Measurements from ENCODE around the gene PIP4K2A.
"Not testable (repeated sequence)": the region's sequence is repeated elsewhere in the genome, so short reads cannot be mapped to it uniquely, and the experiment has no call there.

Gene PIP4K2A

GRCh38 chr10:22544325-22545068 is 169.9 kb downstream of the PIP4K2A start:
- DNase-seq: no peak

GRCh38 chr10:22542773-22543172 is 171.6 kb downstream of the PIP4K2A start:
- no peak for DNase-seq

- no peak for DNase-seq
Observed at GRCh38 chr10:22541900-22542299, 172.5 kb downstream of the PIP4K2A start.

GRCh38 chr10:22539579-22540298 is 174.6 kb downstream of the PIP4K2A start:
- no peak for DNase-seq

GRCh38 chr10:22537810-22538209 is 176.6 kb downstream of the PIP4K2A start:
- DNase-seq: no peak

- no peak for DNase-seq
Observed at GRCh38 chr10:22536620-22537019, 177.8 kb downstream of the PIP4K2A start.

GRCh38 chr10:22534849-22535604 is 179.4 kb downstream of the PIP4K2A start:
- no peak for DNase-seq

- DNase-seq: no peak
Observed at GRCh38 chr10:22531441-22531840, 182.9 kb downstream of the PIP4K2A start.

GRCh38 chr10:22531008-22531407 is 183.4 kb downstream of the PIP4K2A start:
- DNase-seq: no peak

GRCh38 chr10:22527520-22527919 is 186.9 kb downstream of the PIP4K2A start:
- no peak for DNase-seq

GRCh38 chr10:22524333-22524732 is 190.0 kb downstream of the PIP4K2A start:
- not testable (repeated sequence) for DNase-seq

- not testable (repeated sequence) for DNase-seq
Observed at GRCh38 chr10:22520645-22521044, 193.7 kb downstream of the PIP4K2A start.

- no peak for DNase-seq
Observed at GRCh38 chr10:22518167-22518724, 196.1 kb downstream of the PIP4K2A start.

- DNase-seq: no peak
Observed at GRCh38 chr10:22515009-22515408, 199.4 kb downstream of the PIP4K2A start.

- DNase-seq: not testable (repeated sequence)
Observed at GRCh38 chr10:22514414-22514758, 200.0 kb downstream of the PIP4K2A start.

GRCh38 chr10:22513483-22514413 is 200.6 kb downstream of the PIP4K2A start:
- not testable (repeated sequence) for DNase-seq

GRCh38 chr10:22512015-22512414 is 202.4 kb downstream of the PIP4K2A start:
- DNase-seq: not testable (repeated sequence)

- DNase-seq: not testable (repeated sequence)
Observed at GRCh38 chr10:22508214-22508613, 206.2 kb downstream of the PIP4K2A start.

- no peak for DNase-seq
Observed at GRCh38 chr10:22505911-22506685, 208.3 kb downstream of the PIP4K2A start.

- DNase-seq: no peak
Observed at GRCh38 chr10:22504766-22505165, 209.6 kb downstream of the PIP4K2A start.
